SK-N-MC (cell line): ENCODE data around the gene FGF14.

Experiments used
- EZH2 ChIP-seq: fragments of 200-600 bp; sonication (generic); IDR thresholded peaks from one replicate; pipeline ENCODE4 v1.6.1; 2017; ENCODE audit warnings: antibody characterized with exemption
- POLR2AphosphoS5 ChIP-seq: IDR thresholded peaks from 2 replicates; pipeline ENCODE4 v1.6.1; 2012; ENCODE audit warnings: mild to moderate bottlenecking, low read depth, low read length, borderline replicate concordance

GRCh38 chr13:101784313-101784712 lies 617.5 kb downstream of the FGF14 start:
- no peak for TF ChIP-seq POLR2AphosphoS5
- no peak for TF ChIP-seq EZH2
